ES-I3 (cell line): ENCODE data around the gene TRIM59.

Experiments used
- H3K36me3 ChIP-seq: 2 replicates; pipeline ENCODE4 v1.6.1; 2013; ENCODE audit warnings: mild to moderate bottlenecking, low read length, control low read depth, moderate library complexity; ENCODE audit not compliant: insufficient read depth
- H3K4me1 ChIP-seq: 2 replicates; pipeline ENCODE4 v1.6.1; 2013; ENCODE audit warnings: mild to moderate bottlenecking, control low read depth, low read length; ENCODE audit not compliant: insufficient read depth
- H3K9ac ChIP-seq: 2 replicates; pipeline ENCODE4 v1.6.1; 2013; ENCODE audit warnings: low read depth, mild to moderate bottlenecking, low read length, moderate library complexity
- H3K9me3 ChIP-seq: 2 replicates; pipeline ENCODE4 v1.6.1; 2013; ENCODE audit warnings: mild to moderate bottlenecking, low read length, moderate library complexity; ENCODE audit not compliant: control insufficient read depth, insufficient read depth

The TRIM59 gene

GRCh38 chr3:160447544-160447943 lies 2.0 kb downstream of the TRIM59 start:
- Histone ChIP-seq H3K9me3 (peaks cover 7% of the 10 kb centered on the region; the same call in 1 of the 2 replicates), H3K9ac (no peak overlapping the region), H3K4me1 (no peaks in the 10 kb centered on the region; the same call in 1 of the 2 replicates), H3K36me3 (peaks cover 4% of the 10 kb centered on the region)

- peaks cover 8% of the 10 kb centered on the region; the same call in 1 of the 2 replicates for H3K9me3 ChIP-seq
- no peak overlapping the region for H3K9ac ChIP-seq
- peaks cover 4% of the 10 kb centered on the region for H3K36me3 ChIP-seq
- H3K4me1 ChIP-seq: no peaks in the 10 kb centered on the region; the same call in 1 of the 2 replicates
These were observed 3.0 kb downstream of the TRIM59 start for GRCh38 chr3:160446522-160447056.

- peaks cover 8% of the 10 kb centered on the region; the same call in 1 of the 2 replicates for H3K9me3 ChIP-seq
- H3K4me1 ChIP-seq: no peaks in the 10 kb centered on the region; the same call in 1 of the 2 replicates
- no peak overlapping the region for H3K9ac ChIP-seq
- peaks cover 4% of the 10 kb centered on the region for H3K36me3 ChIP-seq
These were observed 3.7 kb downstream of the TRIM59 start for GRCh38 chr3:160445854-160446253.

- no peak overlapping the region for H3K9ac ChIP-seq
- H3K36me3 ChIP-seq: peaks cover 4% of the 10 kb centered on the region
- peaks cover 8% of the 10 kb centered on the region; the same call in 1 of the 2 replicates for H3K9me3 ChIP-seq
- H3K4me1 ChIP-seq: no peaks in the 10 kb centered on the region
These were observed 5.2 kb downstream of the TRIM59 start for GRCh38 chr3:160444411-160444810.

- H3K36me3 ChIP-seq: peaks cover 4% of the 10 kb centered on the region
- H3K9me3 ChIP-seq: peaks cover 8% of the 10 kb centered on the region; the same call in 1 of the 2 replicates
- H3K4me1 ChIP-seq: no peaks in the 10 kb centered on the region
- H3K9ac ChIP-seq: no peak overlapping the region
These were observed 8.9 kb downstream of the TRIM59 start for GRCh38 chr3:160440687-160441086.

- Histone ChIP-seq H3K36me3 (no peaks in the 10 kb centered on the region; the same call in none of the 2 replicates), H3K9ac (no peak overlapping the region), H3K9me3 (no peaks in the 10 kb centered on the region), H3K4me1 (no peaks in the 10 kb centered on the region)
These were observed 12.5 kb downstream of the TRIM59 start for GRCh38 chr3:160437083-160437455.

- Histone ChIP-seq H3K9me3 (no peaks in the 10 kb centered on the region), H3K36me3 (peaks cover 5% of the 10 kb centered on the region), H3K4me1 (no peaks in the 10 kb centered on the region), H3K9ac (no peak overlapping the region)
These were observed 13.8 kb downstream of the TRIM59 start for GRCh38 chr3:160435747-160436146.

- H3K4me1 ChIP-seq: no peaks in the 10 kb centered on the region
- no peak overlapping the region for H3K9ac ChIP-seq
- peaks cover 5% of the 10 kb centered on the region for H3K36me3 ChIP-seq
- no peaks in the 10 kb centered on the region for H3K9me3 ChIP-seq
These were observed 14.5 kb downstream of the TRIM59 start for GRCh38 chr3:160435095-160435494.

- Histone ChIP-seq H3K9me3 (no peaks in the 10 kb centered on the region), H3K9ac (no peak overlapping the region), H3K4me1 (no peaks in the 10 kb centered on the region), H3K36me3 (peaks cover 8% of the 10 kb centered on the region)
These were observed 15.5 kb downstream of the TRIM59 start for GRCh38 chr3:160434071-160434470.

- H3K4me1 ChIP-seq: no peaks in the 10 kb centered on the region
- H3K36me3 ChIP-seq: peaks cover 30% of the 10 kb centered on the region
- H3K9me3 ChIP-seq: no peaks in the 10 kb centered on the region
- no peak overlapping the region for H3K9ac ChIP-seq
These were observed 21.7 kb downstream of the TRIM59 start for GRCh38 chr3:160427832-160428424.

GRCh38 chr3:160417311-160417710 lies 32.3 kb downstream of the TRIM59 start:
- Histone ChIP-seq H3K36me3 (peaks cover 59% of the 10 kb centered on the region), H3K9ac (no peak overlapping the region), H3K9me3 (no peaks in the 10 kb centered on the region), H3K4me1 (no peaks in the 10 kb centered on the region)

- Histone ChIP-seq H3K4me1 (no peaks in the 10 kb centered on the region), H3K9ac (no peak overlapping the region), H3K9me3 (no peaks in the 10 kb centered on the region), H3K36me3 (peaks cover 43% of the 10 kb centered on the region)
These were observed 35.9 kb downstream of the TRIM59 start for GRCh38 chr3:160413613-160414248.

GRCh38 chr3:160412477-160412876 lies 37.1 kb downstream of the TRIM59 start:
- H3K4me1 ChIP-seq: no peaks in the 10 kb centered on the region
- H3K36me3 ChIP-seq: peaks cover 33% of the 10 kb centered on the region
- no peak overlapping the region for H3K9ac ChIP-seq
- no peaks in the 10 kb centered on the region for H3K9me3 ChIP-seq

- Histone ChIP-seq H3K9ac (no peak overlapping the region), H3K36me3 (peaks cover 14% of the 10 kb centered on the region), H3K4me1 (no peaks in the 10 kb centered on the region), H3K9me3 (no peaks in the 10 kb centered on the region)
These were observed 39.6 kb downstream of the TRIM59 start for GRCh38 chr3:160409812-160410610.
